GM23248 (cell line): ENCODE results near the gene NAV2. TPM values are rescaled to one million over a fixed set of nuclear protein-coding genes. Genes with fewer than 3 reads are reported as not detected.

Experiments
- DNase-seq: peaks from one replicate; pipeline ENCODE4 v3.0.0-alpha.2; 2015
- H2AFZ ChIP-seq: fragments of 200-600 bp; sonication (generic); 2 replicates; pipeline ENCODE4 v1.6.1; 2016; ENCODE audit warnings: antibody characterized with exemption
- H3F3A ChIP-seq: fragments of 200-600 bp; sonication (generic); 2 replicates; pipeline ENCODE4 v1.6.1; 2016; ENCODE audit warnings: mild to moderate bottlenecking, antibody characterized with exemption, mixed run types; ENCODE audit not compliant: insufficient read depth
- H3K27ac ChIP-seq: fragments of 200-600 bp; sonication (generic); 2 replicates; pipeline ENCODE4 v1.5.1; 2016; ENCODE audit warnings: mild to moderate bottlenecking
- H3K27me3 ChIP-seq: fragments of 200-600 bp; sonication (generic); replicated peaks from 2 replicates; pipeline ENCODE4 v1.6.1; 2016; ENCODE audit warnings: mild to moderate bottlenecking; ENCODE audit not compliant: insufficient read depth
- H3K36me3 ChIP-seq: fragments of 200-600 bp; sonication (generic); 2 replicates; pipeline ENCODE4 v1.6.1; 2016; ENCODE audit warnings: low read depth, mild to moderate bottlenecking
- H3K4me1 ChIP-seq: fragments of 200-600 bp; sonication (generic); 2 replicates; pipeline ENCODE4 v1.6.1; 2016; ENCODE audit warnings: mild to moderate bottlenecking; ENCODE audit not compliant: insufficient read depth
- H3K4me2 ChIP-seq: fragments of 200-600 bp; sonication (generic); one replicate; pipeline ENCODE4 v1.6.1; 2016; ENCODE audit warnings: mild to moderate bottlenecking; ENCODE audit not compliant: unreplicated experiment
- H3K4me3 ChIP-seq: fragments of 200-600 bp; sonication (generic); 2 replicates; pipeline ENCODE4 v1.5.1; 2016; ENCODE audit warnings: mild to moderate bottlenecking
- H3K79me2 ChIP-seq: fragments of 200-600 bp; sonication (generic); 2 replicates; pipeline ENCODE4 v1.6.1; 2016; ENCODE audit warnings: mild to moderate bottlenecking; ENCODE audit not compliant: insufficient read depth
- H3K9ac ChIP-seq: fragments of 200-600 bp; sonication (generic); 2 replicates; pipeline ENCODE4 v1.6.1; 2016; ENCODE audit warnings: mild to moderate bottlenecking
- H3K9me2 ChIP-seq: fragments of 200-600 bp; sonication (generic); 2 replicates; pipeline ENCODE4 v1.6.1; 2016; ENCODE audit warnings: mixed run types, mild to moderate bottlenecking, moderate library complexity; ENCODE audit not compliant: insufficient read depth
- H3K9me3 ChIP-seq: fragments of 200-600 bp; sonication (generic); one replicate; pipeline ENCODE4 v1.6.1; 2017; ENCODE audit warnings: low read depth
- H4K20me1 ChIP-seq: fragments of 200-600 bp; sonication (generic); 2 replicates; pipeline ENCODE4 v1.6.0; 2016; ENCODE audit not compliant: insufficient read depth
- EZH2 ChIP-seq: fragments of 200-600 bp; sonication (generic); IDR thresholded peaks from 2 replicates; pipeline ENCODE4 v1.6.1; 2018; ENCODE audit warnings: antibody characterized with exemption, mild to moderate bottlenecking; ENCODE audit not compliant: insufficient read depth, poor library complexity, severe bottlenecking
- EZH2phosphoT487 ChIP-seq: fragments of 200-600 bp; sonication (generic); IDR thresholded peaks from 2 replicates; pipeline ENCODE4 v1.6.1; 2018; ENCODE audit warnings: antibody characterized with exemption, moderate library complexity, mild to moderate bottlenecking, low read depth; ENCODE audit not compliant: insufficient read depth
- WGBS, 2 experiments: methylation state at CpG; one replicate each; pipeline ENCODE4 v1.1.6; 2015 to 2017; ENCODE audit warnings: low lambda C conversion rate in 2 of 2, low coverage in 1 of 2; ENCODE audit errors: missing lambda C conversion rate in 2 of 2; 5-methylcytosine and 5-hydroxymethylcytosine counted together
- in situ Hi-C: fragments of 300-500 bp; cut with MboI; formaldehyde crosslinking; loops from 2 replicates; pipeline ENCODE4 v1.15.0; 2020
- polyA plus RNA-seq: library from polyadenylated mRNA; unstranded; fragments of >200 nt; fragmentation: Nextera tagmentation; extraction: Ambion mirVana; gene quantifications from 2 replicates; pipeline ENCODE4 v1.2.1, GENCODE V29; 2016
- total RNA-seq: library from RNA; depleted of rRNA; stranded (reverse); fragments of >200 nt; shearing (Covaris generic); gene quantifications from 2 replicates; pipeline ENCODE4 v1.2.3, GENCODE V29; 2014

The NAV2 gene
- total and polyA plus RNA-seq, 2 experiments from 2014 or later: 5.7 to 11.9 TPM

- Histone ChIP-seq H4K20me1 (no peaks in the 10 kb centered on the region), H3K27me3 (no peaks in the 10 kb centered on the region), H3K79me2 (peaks cover 20% of the 10 kb centered on the region), H3K9me2 (no peaks in the 10 kb centered on the region), H3K36me3 (peaks cover 22% of the 10 kb centered on the region), H3K9ac (no peak overlapping the region), H3K4me1 (no peaks in the 10 kb centered on the region), H3K9me3 (no peaks in the 10 kb centered on the region), H3K4me3 (no peak overlapping the region), H2AFZ (no peak overlapping the region), H3K4me2 (no peak overlapping the region), H3F3A (peaks cover 8% of the 10 kb centered on the region), H3K27ac (no peak overlapping the region)
- TF ChIP-seq EZH2 (no peak), EZH2phosphoT487 (no peak)
- 95 to 96% methylated on average over 6 of the region's 6 CpGs for WGBS, 2 experiments
- in situ Hi-C loops: no loop called here
- DNase-seq: no peak
These were observed 165.9 kb downstream of the NAV2 start for GRCh38 chr11:19878520-19878919.

DNA sequence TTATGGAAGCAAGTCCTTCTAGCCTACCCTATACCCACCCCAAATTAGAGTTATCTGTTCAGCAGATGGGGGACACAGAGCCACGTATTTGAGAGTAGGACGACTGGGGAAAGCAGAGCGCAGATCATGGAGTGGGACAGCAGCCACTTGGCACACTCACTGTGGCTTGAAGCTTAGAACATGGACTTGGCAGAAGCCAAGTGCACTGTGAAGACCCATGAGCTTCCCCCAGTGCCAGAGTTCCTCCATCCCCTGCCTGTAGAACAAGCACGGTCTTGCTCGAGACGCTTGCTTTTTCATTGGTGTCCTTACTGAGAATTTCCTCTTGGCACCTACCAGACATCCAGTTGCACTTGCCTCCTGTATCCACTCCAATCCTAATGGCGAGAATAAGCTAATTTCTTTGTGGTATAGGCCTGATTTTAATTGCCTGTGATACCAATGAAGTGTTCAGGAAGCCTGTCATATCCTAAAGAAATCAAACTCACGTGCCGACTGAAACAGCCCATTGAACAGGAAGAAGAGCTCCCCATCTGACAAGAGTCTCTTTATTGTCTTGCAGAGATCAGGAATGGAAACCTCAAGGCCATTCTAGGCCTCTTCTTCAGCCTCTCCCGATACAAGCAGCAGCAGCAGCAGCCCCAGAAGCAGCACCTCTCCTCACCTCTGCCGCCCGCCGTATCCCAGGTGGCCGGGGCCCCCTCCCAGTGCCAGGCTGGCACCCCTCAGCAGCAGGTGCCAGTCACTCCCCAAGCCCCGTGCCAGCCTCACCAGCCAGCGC lies 166.9 kb downstream of the NAV2 start:
- Histone ChIP-seq H4K20me1 (no peaks in the 10 kb centered on the region), H3K4me1 (no peaks in the 10 kb centered on the region), H3K4me2 (no peak overlapping the region), H3K27me3 (no peaks in the 10 kb centered on the region), H3K9me3 (no peaks in the 10 kb centered on the region), H3K4me3 (no peak overlapping the region), H3F3A (peaks cover 11% of the 10 kb centered on the region), H2AFZ (no peak overlapping the region), H3K27ac (no peak overlapping the region), H3K9me2 (no peaks in the 10 kb centered on the region), H3K36me3 (peaks cover 24% of the 10 kb centered on the region), H3K9ac (no peak overlapping the region), H3K79me2 (peaks cover 17% of the 10 kb centered on the region)
- in situ Hi-C loops: no loop called here
- TF ChIP-seq EZH2phosphoT487 (no peak), EZH2 (no peak)
- no peak for DNase-seq
- WGBS, 2 experiments: 84% methylated on average over 15 to 16 of the region's 16 CpGs

DNA sequence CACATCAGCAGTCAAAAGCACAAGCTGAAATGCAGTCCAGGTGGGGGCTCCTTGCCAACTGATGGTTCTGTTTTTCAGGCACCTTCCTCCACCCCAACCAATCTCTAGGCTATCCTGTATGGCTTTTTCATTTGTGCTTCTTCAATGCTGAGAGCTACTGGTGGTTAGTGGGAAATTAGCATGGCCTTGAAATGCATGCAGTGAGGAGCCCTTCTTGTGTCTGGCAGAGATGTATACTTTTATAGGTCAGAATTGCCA lies 167.4 kb downstream of the NAV2 start:
- no peak overlapping the region for H3K4me2 ChIP-seq
- H3K9me2 ChIP-seq: no peaks in the 10 kb centered on the region
- H2AFZ ChIP-seq: no peak overlapping the region
- no peak for DNase-seq
- no peaks in the 10 kb centered on the region for H3K4me1 ChIP-seq
- H3K9me3 ChIP-seq: no peaks in the 10 kb centered on the region
- no peak overlapping the region for H3K9ac ChIP-seq
- in situ Hi-C loops: no loop called here
- no peaks in the 10 kb centered on the region for H4K20me1 ChIP-seq
- H3K36me3 ChIP-seq: peaks cover 29% of the 10 kb centered on the region
- H3K4me3 ChIP-seq: no peak overlapping the region
- H3K27ac ChIP-seq: no peak overlapping the region
- TF ChIP-seq EZH2phosphoT487 (no peak), EZH2 (no peak)
- H3F3A ChIP-seq: peaks cover 12% of the 10 kb centered on the region
- peaks cover 15% of the 10 kb centered on the region for H3K79me2 ChIP-seq
- no peaks in the 10 kb centered on the region for H3K27me3 ChIP-seq

- TF ChIP-seq EZH2: no peak
- no peak for TF ChIP-seq EZH2phosphoT487
- peaks cover 38% of the 10 kb centered on the region for H3K36me3 ChIP-seq
- H3K9ac ChIP-seq: no peak overlapping the region
- no peaks in the 10 kb centered on the region for H4K20me1 ChIP-seq
- DNase-seq: no peak
- peaks cover 4% of the 10 kb centered on the region for H3K79me2 ChIP-seq
- no peak overlapping the region for H3K4me2 ChIP-seq
- no peak overlapping the region for H3K27ac ChIP-seq
- no peak overlapping the region for H2AFZ ChIP-seq
- no peaks in the 10 kb centered on the region for H3K9me3 ChIP-seq
- in situ Hi-C loops: no loop called here
- H3K4me1 ChIP-seq: no peaks in the 10 kb centered on the region
- H3K4me3 ChIP-seq: no peak overlapping the region
- H3K9me2 ChIP-seq: no peaks in the 10 kb centered on the region
- peaks cover 12% of the 10 kb centered on the region for H3F3A ChIP-seq
- no peaks in the 10 kb centered on the region for H3K27me3 ChIP-seq
These were observed 168.5 kb downstream of the NAV2 start for GRCh38 chr11:19881177-19881576.

GRCh38 chr11:19882356-19882755 lies 169.7 kb downstream of the NAV2 start:
- no peak for TF ChIP-seq EZH2phosphoT487
- H3K27ac ChIP-seq: no peak overlapping the region
- no peaks in the 10 kb centered on the region for H4K20me1 ChIP-seq
- H3K9me2 ChIP-seq: no peaks in the 10 kb centered on the region
- WGBS, 2 experiments: 99 to 100% methylated on average over 3 of the region's 3 CpGs
- no peak for DNase-seq
- in situ Hi-C loops: no loop called here
- peaks cover 12% of the 10 kb centered on the region for H3F3A ChIP-seq
- H3K36me3 ChIP-seq: peaks cover 38% of the 10 kb centered on the region
- no peaks in the 10 kb centered on the region for H3K27me3 ChIP-seq
- H3K4me2 ChIP-seq: no peak overlapping the region
- no peak overlapping the region for H3K4me3 ChIP-seq
- H3K9ac ChIP-seq: no peak overlapping the region
- no peaks in the 10 kb centered on the region; the same call in 1 of the 2 replicates for H3K79me2 ChIP-seq
- H2AFZ ChIP-seq: no peak overlapping the region
- H3K4me1 ChIP-seq: no peaks in the 10 kb centered on the region
- no peaks in the 10 kb centered on the region for H3K9me3 ChIP-seq
